GM12878 (cell line): ENCODE results near the gene OLFML2A. TPM values are rescaled to one million over a fixed set of nuclear protein-coding genes. Genes with fewer than 3 reads are reported as not detected.
A peak's percentile ranks its signal among the peaks of the same experiment; 100 is the strongest.

Source experiments
- EZH2 ChIP-seq: IDR thresholded peaks from 2 replicates; pipeline ENCODE4 v1.6.1; 2012; ENCODE audit warnings: low read depth, mild to moderate bottlenecking, control low read depth, inconsistent platforms, low read length, borderline replicate concordance; ENCODE audit not compliant: control insufficient read depth
- FOS ChIP-seq: IDR thresholded peaks from 3 replicates; pipeline ENCODE4 v1.6.1; 2011; ENCODE audit warnings: borderline replicate concordance; ENCODE audit not compliant: insufficient read length; ENCODE audit errors: extremely low read depth
- HCFC1 ChIP-seq: fragments of 150-350 bp; IDR thresholded peaks from 2 replicates; pipeline ENCODE4 v1.6.1; 2014; ENCODE audit warnings: low read length
- IRF4 ChIP-seq: IDR thresholded peaks from 2 replicates; pipeline ENCODE4 v1.6.1; 2011; ENCODE audit warnings: low read depth, low read length
- JUND ChIP-seq: IDR thresholded peaks from 2 replicates; pipeline ENCODE4 v1.6.1; 2012; ENCODE audit warnings: low read depth, mild to moderate bottlenecking, low read length, improper control_type of control experiment, moderate library complexity
- KAT2A ChIP-seq: conservative IDR thresholded peaks from 2 replicates; pipeline ENCODE4 v1.6.1; 2011; ENCODE audit warnings: low read depth, low read length; ENCODE audit not compliant: control insufficient read depth
- MEF2A ChIP-seq: IDR thresholded peaks from 2 replicates; pipeline ENCODE4 v1.6.1; 2011; ENCODE audit warnings: low read depth, mild to moderate bottlenecking, low read length, moderate library complexity; ENCODE audit not compliant: insufficient read depth
- NBN ChIP-seq: fragments of 450-650 bp; IDR thresholded peaks from 2 replicates; pipeline ENCODE4 v1.6.1; 2016
- TCF7 ChIP-seq: IDR thresholded peaks from 2 replicates; pipeline ENCODE4 v1.6.1; 2014; ENCODE audit warnings: antibody characterized with exemption, borderline replicate concordance
- ZBTB11 ChIP-seq: fragments of 450-650 bp; formaldehyde crosslinking; IDR thresholded peaks from 2 replicates; pipeline ENCODE4 v1.5.0; 2022; ENCODE audit warnings: mild to moderate bottlenecking, missing genetic modification characterization
- ZNF622 ChIP-seq: fragments of 450-650 bp; IDR thresholded peaks from 2 replicates; pipeline ENCODE4 v1.6.1; 2017; ENCODE audit warnings: mild to moderate bottlenecking, inconsistent platforms
- polyA plus RNA-seq, 11 experiments: library from polyadenylated mRNA; depleted of rRNA in 4 of 11; unstranded in 6 of 11; stranded (reverse) in 5 of 11; fragments of >200 nt; fragmentation: Nextera tagmentation in 4 of 11; fragmentation: Illumina TruSeq in 1 of 11; extraction: Ambion mirVana in 4 of 11; extraction: Trizol in 1 of 11; gene quantifications; 1 replicate in 1 of 11; 2 replicates in 10 of 11; pipeline versions ENCODE4 v1.2.1 to v1.2.3, GENCODE V29; 2011 to 2016; ENCODE audit warnings: inconsistent platforms in 2 of 11, missing spikeins in 2 of 11, low read depth in 1 of 11
- total RNA-seq, 4 experiments: library from RNA; depleted of rRNA in 3 of 4; stranded (reverse); fragments of >200 nt in 3 of 4; fragmentation: Illumina TruSeq in 1 of 4; extraction: Trizol in 1 of 4; gene quantifications; 2 replicates each; pipeline versions ENCODE4 v1.2.1 to v1.2.3, GENCODE V29; 2013 to 2021
- TF ChIP-seq, protein P1 (sequence below): IDR thresholded peaks from 2 replicates; pipeline ENCODE4 v1.6.1; 2012; ENCODE audit warnings: improper control_type of control experiment, low read depth, low read length; ENCODE audit not compliant: insufficient replicate concordance
- TF ChIP-seq, protein P2 (sequence below): fragments of 450-650 bp; IDR thresholded peaks from 2 replicates; pipeline ENCODE4 v1.6.1; 2018; ENCODE audit warnings: borderline replicate concordance, mild to moderate bottlenecking; ENCODE audit not compliant: partially characterized antibody
- TF ChIP-seq, protein P3 (sequence below): fragments of 150-350 bp; IDR thresholded peaks from 2 replicates; pipeline ENCODE4 v1.6.1; 2014; ENCODE audit warnings: mild to moderate bottlenecking, low read depth, low read length

The OLFML2A gene
- total and polyA plus RNA-seq, 10 of the 15 experiments (the other 5 are each of a cell fraction or from before 2014, with no cell fraction given), result 0.02 to 0.13 (median 0.10) TPM; not detected in 4

GRCh38 chr9:124771021-124771866 lies 5.7 kb upstream of the OLFML2A start, which contains the start of gene NR6A1 (continued):
- no peak for TF ChIP-seq KAT2A
- TF ChIP-seq, protein P1, sequence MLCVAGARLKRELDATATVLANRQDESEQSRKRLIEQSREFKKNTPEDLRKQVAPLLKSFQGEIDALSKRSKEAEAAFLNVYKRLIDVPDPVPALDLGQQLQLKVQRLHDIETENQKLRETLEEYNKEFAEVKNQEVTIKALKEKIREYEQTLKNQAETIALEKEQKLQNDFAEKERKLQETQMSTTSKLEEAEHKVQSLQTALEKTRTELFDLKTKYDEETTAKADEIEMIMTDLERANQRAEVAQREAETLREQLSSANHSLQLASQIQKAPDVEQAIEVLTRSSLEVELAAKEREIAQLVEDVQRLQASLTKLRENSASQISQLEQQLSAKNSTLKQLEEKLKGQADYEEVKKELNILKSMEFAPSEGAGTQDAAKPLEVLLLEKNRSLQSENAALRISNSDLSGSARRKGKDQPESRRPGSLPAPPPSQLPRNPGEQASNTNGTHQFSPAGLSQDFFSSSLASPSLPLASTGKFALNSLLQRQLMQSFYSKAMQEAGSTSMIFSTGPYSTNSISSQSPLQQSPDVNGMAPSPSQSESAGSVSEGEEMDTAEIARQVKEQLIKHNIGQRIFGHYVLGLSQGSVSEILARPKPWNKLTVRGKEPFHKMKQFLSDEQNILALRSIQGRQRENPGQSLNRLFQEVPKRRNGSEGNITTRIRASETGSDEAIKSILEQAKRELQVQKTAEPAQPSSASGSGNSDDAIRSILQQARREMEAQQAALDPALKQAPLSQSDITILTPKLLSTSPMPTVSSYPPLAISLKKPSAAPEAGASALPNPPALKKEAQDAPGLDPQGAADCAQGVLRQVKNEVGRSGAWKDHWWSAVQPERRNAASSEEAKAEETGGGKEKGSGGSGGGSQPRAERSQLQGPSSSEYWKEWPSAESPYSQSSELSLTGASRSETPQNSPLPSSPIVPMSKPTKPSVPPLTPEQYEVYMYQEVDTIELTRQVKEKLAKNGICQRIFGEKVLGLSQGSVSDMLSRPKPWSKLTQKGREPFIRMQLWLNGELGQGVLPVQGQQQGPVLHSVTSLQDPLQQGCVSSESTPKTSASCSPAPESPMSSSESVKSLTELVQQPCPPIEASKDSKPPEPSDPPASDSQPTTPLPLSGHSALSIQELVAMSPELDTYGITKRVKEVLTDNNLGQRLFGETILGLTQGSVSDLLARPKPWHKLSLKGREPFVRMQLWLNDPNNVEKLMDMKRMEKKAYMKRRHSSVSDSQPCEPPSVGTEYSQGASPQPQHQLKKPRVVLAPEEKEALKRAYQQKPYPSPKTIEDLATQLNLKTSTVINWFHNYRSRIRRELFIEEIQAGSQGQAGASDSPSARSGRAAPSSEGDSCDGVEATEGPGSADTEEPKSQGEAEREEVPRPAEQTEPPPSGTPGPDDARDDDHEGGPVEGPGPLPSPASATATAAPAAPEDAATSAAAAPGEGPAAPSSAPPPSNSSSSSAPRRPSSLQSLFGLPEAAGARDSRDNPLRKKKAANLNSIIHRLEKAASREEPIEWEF, result peak; percentile 46
- TF ChIP-seq ZBTB11 (CRISPR knock-in tag), result no peak
- TF ChIP-seq, protein P2, sequence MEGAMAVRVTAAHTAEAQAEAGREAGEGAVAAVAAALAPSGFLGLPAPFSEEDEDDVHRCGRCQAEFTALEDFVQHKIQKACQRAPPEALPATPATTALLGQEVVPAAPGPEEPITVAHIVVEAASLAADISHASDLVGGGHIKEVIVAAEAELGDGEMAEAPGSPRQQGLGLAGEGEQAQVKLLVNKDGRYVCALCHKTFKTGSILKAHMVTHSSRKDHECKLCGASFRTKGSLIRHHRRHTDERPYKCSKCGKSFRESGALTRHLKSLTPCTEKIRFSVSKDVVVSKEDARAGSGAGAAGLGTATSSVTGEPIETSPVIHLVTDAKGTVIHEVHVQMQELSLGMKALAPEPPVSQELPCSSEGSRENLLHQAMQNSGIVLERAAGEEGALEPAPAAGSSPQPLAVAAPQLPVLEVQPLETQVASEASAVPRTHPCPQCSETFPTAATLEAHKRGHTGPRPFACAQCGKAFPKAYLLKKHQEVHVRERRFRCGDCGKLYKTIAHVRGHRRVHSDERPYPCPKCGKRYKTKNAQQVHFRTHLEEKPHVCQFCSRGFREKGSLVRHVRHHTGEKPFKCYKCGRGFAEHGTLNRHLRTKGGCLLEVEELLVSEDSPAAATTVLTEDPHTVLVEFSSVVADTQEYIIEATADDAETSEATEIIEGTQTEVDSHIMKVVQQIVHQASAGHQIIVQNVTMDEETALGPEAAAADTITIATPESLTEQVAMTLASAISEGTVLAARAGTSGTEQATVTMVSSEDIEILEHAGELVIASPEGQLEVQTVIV, result peak; percentile 96
- TF ChIP-seq FOS, result no peak
- no peak for TF ChIP-seq TCF7
- TF ChIP-seq HCFC1, result peak; percentile 94
- peak; percentile 99 for TF ChIP-seq JUND
- TF ChIP-seq, protein P3, sequence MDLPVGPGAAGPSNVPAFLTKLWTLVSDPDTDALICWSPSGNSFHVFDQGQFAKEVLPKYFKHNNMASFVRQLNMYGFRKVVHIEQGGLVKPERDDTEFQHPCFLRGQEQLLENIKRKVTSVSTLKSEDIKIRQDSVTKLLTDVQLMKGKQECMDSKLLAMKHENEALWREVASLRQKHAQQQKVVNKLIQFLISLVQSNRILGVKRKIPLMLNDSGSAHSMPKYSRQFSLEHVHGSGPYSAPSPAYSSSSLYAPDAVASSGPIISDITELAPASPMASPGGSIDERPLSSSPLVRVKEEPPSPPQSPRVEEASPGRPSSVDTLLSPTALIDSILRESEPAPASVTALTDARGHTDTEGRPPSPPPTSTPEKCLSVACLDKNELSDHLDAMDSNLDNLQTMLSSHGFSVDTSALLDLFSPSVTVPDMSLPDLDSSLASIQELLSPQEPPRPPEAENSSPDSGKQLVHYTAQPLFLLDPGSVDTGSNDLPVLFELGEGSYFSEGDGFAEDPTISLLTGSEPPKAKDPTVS, result no peak
- TF ChIP-seq EZH2, result no peak
- TF ChIP-seq ZNF622, result no peak
- no peak for TF ChIP-seq MEF2A
- TF ChIP-seq NBN, result peak; percentile 96
- TF ChIP-seq IRF4, result peak; percentile 47; the same call in 1 of the 2 replicates
